Right atrium auricular region (tissue), 2 donors: ENCODE results near the gene TRIO. TPM values are rescaled to one million over a fixed set of nuclear protein-coding genes. Genes with fewer than 3 reads are reported as not detected.

ENCODE experiments used
- DNase-seq: peaks from one replicate; pipeline ENCODE4 v3.0.0-alpha.2; 2019; ENCODE audit warnings: low spot score
- H3K27ac ChIP-seq, 2 donors: fragments of 200-600 bp; sonication (generic); 1 replicate in 1 of 2; 2 replicates in 1 of 2; pipeline ENCODE4 v1.5.1; 2016 to 2019
- H3K27me3 ChIP-seq, 2 donors: fragments of 200-600 bp; sonication (generic); one replicate each; pipeline versions ENCODE4 v1.5.1 to v1.6.0; 2017 to 2019
- H3K36me3 ChIP-seq: fragments of 200-600 bp; sonication (generic); one replicate; pipeline ENCODE4 v1.5.1; 2016
- H3K4me1 ChIP-seq, 2 donors: fragments of 200-600 bp; sonication (generic); one replicate each; pipeline versions ENCODE4 v1.5.1 to v1.6.0; 2017 to 2019
- H3K4me3 ChIP-seq, 2 donors: fragments of 200-600 bp; sonication (generic); 1 replicate in 1 of 2; 2 replicates in 1 of 2; pipeline ENCODE4 v1.5.1; 2017 to 2019; ENCODE audit warnings: mild to moderate bottlenecking in 1 of 2, moderate library complexity in 1 of 2
- H3K9me3 ChIP-seq, 2 donors: fragments of 200-600 bp; sonication (generic); one replicate each; pipeline ENCODE4 v1.5.1; 2019
- total RNA-seq, 2 donors: library from RNA; depleted of rRNA; stranded (reverse); fragments of >200 nt; gene quantifications; one replicate each; pipeline ENCODE4 v1.1.0, GENCODE V29; 2016
- TF ChIP-seq, protein P1 (sequence below), 2 donors: fragments of 200-600 bp; sonication (generic); IDR thresholded peaks; one replicate each; pipeline ENCODE4 v1.5.1; 2019; ENCODE audit warnings: antibody characterized with exemption in 2 of 2

TRIO gene
- total RNA-seq, 2 donors from 2014 or later = 51.6 to 67.0 TPM

GRCh38 chr5:14189680-14190079 is 46.5 kb downstream of the TRIO start:
- H3K4me1 ChIP-seq = peaks cover 0 to 68% of the 10 kb centered on the region in 2 donors
- DNase-seq = no peak
- H3K9me3 ChIP-seq = no peaks in the 10 kb centered on the region
- H3K27ac ChIP-seq = peak overlapping the region; percentile 46 to 72
- H3K4me3 ChIP-seq = no peak overlapping the region
- TF ChIP-seq, protein P1, sequence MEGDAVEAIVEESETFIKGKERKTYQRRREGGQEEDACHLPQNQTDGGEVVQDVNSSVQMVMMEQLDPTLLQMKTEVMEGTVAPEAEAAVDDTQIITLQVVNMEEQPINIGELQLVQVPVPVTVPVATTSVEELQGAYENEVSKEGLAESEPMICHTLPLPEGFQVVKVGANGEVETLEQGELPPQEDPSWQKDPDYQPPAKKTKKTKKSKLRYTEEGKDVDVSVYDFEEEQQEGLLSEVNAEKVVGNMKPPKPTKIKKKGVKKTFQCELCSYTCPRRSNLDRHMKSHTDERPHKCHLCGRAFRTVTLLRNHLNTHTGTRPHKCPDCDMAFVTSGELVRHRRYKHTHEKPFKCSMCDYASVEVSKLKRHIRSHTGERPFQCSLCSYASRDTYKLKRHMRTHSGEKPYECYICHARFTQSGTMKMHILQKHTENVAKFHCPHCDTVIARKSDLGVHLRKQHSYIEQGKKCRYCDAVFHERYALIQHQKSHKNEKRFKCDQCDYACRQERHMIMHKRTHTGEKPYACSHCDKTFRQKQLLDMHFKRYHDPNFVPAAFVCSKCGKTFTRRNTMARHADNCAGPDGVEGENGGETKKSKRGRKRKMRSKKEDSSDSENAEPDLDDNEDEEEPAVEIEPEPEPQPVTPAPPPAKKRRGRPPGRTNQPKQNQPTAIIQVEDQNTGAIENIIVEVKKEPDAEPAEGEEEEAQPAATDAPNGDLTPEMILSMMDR (IDR thresholded peaks at IDR 0.05) = no peak
- H3K36me3 ChIP-seq = no peaks in the 10 kb centered on the region
- H3K27me3 ChIP-seq = no peaks in the 10 kb centered on the region

DNA sequence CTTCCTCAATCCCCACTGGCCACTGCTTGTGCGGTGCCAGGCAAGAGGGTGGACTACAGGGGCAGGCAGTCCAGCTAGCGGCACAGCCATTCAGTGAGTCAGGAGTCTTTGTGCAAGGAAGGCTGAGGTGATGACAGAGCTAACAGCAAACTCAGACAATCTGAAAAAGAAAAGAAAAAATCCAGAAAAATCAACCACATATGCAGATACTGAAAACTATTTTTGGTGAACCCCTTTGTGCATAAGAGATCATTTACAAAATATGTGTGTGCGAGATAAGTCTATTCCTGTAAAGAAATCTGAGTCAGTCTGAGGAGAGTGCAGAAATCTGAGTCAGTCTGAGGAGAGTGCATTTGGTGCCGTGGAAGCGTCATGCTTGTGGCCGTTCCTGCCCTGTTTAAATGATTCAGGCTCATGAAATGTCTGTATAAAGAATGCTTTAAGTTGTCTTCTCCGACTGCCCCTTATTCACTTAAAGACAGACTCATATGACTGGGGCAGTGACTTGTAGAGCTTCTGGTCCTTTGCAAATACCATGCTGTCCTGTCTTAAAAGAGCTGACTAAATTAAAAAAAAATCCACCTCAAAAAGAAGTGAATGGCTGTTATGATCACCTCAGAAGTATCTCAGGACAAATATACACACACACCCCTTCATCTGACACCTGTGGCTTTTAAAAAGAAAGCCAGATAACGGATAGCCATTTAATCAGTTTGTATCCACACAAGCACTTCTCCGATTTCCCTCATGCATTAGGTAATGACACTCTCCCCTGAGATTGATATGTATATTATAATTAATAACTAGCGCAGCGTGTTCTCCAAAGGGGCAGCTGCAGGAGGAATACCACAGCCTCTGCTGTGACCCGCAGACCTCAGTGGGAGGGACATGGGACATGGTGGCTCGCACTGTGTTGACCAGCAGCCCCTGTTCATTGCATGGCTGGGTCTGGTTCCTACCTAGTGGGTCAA is 47.3 kb downstream of the TRIO start:
- peak overlapping the region; percentile 46 to 72 for H3K27ac ChIP-seq
- no peaks in the 10 kb centered on the region for H3K9me3 ChIP-seq
- no peaks in the 10 kb centered on the region for H3K27me3 ChIP-seq
- no peak for DNase-seq
- H3K36me3 ChIP-seq = no peaks in the 10 kb centered on the region
- H3K4me3 ChIP-seq = no peak overlapping the region
- H3K4me1 ChIP-seq = peaks cover 0 to 60% of the 10 kb centered on the region in 2 donors
- TF ChIP-seq, protein P1 (IDR thresholded peaks at IDR 0.05) = no peak

GRCh38 chr5:14191325-14191724 is 48.2 kb downstream of the TRIO start:
- Histone ChIP-seq H3K36me3 (no peaks in the 10 kb centered on the region), H3K27me3 (no peaks in the 10 kb centered on the region), H3K27ac (peak overlapping the region in 1 of 2 donors; percentile 72), H3K4me1 (peaks cover 0 to 52% of the 10 kb centered on the region in 2 donors), H3K9me3 (no peaks in the 10 kb centered on the region), H3K4me3 (no peak overlapping the region)
- TF ChIP-seq, protein P1 (IDR thresholded peaks at IDR 0.05) = no peak
- no peak for DNase-seq

- TF ChIP-seq, protein P1 (IDR thresholded peaks at IDR 0.05) = no peak
- H3K27ac ChIP-seq = no peak overlapping the region
- no peaks in the 10 kb centered on the region for H3K9me3 ChIP-seq
- no peaks in the 10 kb centered on the region for H3K27me3 ChIP-seq
- no peaks in the 10 kb centered on the region for H3K36me3 ChIP-seq
- no peak overlapping the region for H3K4me3 ChIP-seq
- DNase-seq = no peak
- H3K4me1 ChIP-seq = peaks cover 0 to 41% of the 10 kb centered on the region in 2 donors
These were observed 50.4 kb downstream of the TRIO start for GRCh38 chr5:14193496-14193895.

DNA sequence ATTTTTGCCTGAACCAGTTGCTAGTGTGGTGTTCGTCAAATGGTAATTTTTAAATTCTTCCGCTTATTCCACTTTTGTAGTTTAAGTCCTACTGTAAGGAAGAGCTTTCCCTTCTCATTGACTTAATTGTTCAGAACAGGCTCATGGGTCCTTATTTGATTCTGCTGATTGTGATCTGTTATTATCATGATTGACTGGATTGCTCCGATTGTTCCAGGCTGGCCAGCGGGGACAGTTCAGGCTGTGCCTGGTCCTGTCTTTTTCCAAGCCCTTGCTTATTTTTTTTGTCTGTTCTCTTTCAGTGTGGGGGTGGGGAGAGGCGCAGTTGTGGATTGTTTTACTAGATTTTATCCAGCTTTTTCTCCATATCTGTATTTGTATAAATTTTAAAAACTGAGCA is 52.4 kb downstream of the TRIO start:
- H3K4me3 ChIP-seq = no peak overlapping the region
- TF ChIP-seq, protein P1 (IDR thresholded peaks at IDR 0.05) = no peak
- no peaks in the 10 kb centered on the region for H3K27me3 ChIP-seq
- H3K36me3 ChIP-seq = no peaks in the 10 kb centered on the region
- H3K27ac ChIP-seq = no peak overlapping the region
- DNase-seq = no peak
- H3K4me1 ChIP-seq = peaks cover 0 to 35% of the 10 kb centered on the region in 2 donors
- H3K9me3 ChIP-seq = no peaks in the 10 kb centered on the region
